Ovary (tissue), 3 donors: ENCODE measurements around the gene AP3B1.

Experiments
- CTCF ChIP-seq, 3 donors: fragments of 450-650 bp in 2 of 3; fragments of 200-600 bp in 1 of 3; IDR thresholded peaks; one replicate each; pipeline versions ENCODE4 v1.5.1 to v1.8.0; 2016 to 2022; ENCODE audit warnings: antibody characterized with exemption in 3 of 3, mild to moderate bottlenecking in 1 of 3
- EP300 ChIP-seq: sonication (generic); formaldehyde crosslinking; IDR thresholded peaks from one replicate; pipeline ENCODE4 v1.6.1; 2017; ENCODE audit warnings: antibody characterized with exemption
- POLR2A ChIP-seq: fragments of 450-650 bp; IDR thresholded peaks from one replicate; pipeline ENCODE4 v1.6.1; 2017; ENCODE audit warnings: antibody characterized with exemption, mild to moderate bottlenecking, moderate library complexity
- donor health status: DM: no; HTN: no; CAD: no.

- TF ChIP-seq EP300 (no peak), CTCF (IDR thresholded peaks at IDR 0.05) (no peak), POLR2A (no peak)
Observed at GRCh38 chr5:78056053-78056452, 238.4 kb downstream of the AP3B1 start.
